CD4-positive, alpha-beta T cell treated with Interleukin-4 for 4 hours (primary cell): ENCODE results near the gene SELENOV.
"Not testable (repeated sequence)": the region's sequence is repeated elsewhere in the genome, so short reads cannot be mapped to it uniquely, and the experiment has no call there.

Experiments used
- DNase-seq: peaks from one replicate; pipeline ENCODE4 v3.0.0-alpha.2; 2020

The SELENOV gene

DNA sequence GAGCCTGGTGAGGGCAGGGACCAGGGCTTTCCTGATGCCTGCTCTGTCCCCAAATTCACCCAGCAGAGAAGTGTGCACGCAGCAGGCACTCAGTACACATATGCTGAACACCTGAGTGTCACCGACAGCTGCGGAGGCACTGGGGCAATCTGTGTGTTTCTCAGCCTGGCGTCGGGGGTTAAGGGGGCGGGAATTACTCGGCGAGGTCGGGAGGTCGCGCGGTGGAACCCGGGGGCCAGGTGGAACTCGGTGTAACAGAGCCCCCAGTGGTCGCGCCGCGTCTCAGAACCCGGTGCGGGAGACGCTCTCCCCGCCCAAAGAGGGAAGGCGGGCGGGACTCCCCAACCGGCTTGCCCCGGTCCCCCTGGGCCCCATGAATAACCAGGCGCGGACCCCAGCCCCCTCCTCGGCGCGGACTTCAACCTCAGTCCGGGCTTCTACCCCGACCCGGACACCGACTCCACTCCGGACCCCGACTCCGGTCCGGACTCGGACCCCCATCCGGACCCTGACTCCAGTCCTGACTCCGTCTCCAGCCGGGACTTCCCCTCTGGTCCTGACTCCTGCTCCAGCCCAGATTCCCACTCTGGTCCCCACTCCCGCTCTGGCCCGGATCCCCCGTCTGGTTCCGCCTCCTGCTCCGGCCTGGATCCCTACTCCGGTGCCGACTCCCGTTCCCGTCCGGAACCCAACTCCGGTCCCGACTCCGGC, at the start of gene SELENOV:
SELENOV (plus strand) TSS at position 300 of the 711 bp plus-strand sequence; CDS start at position 374, 74 bp downstream.
- DNase-seq, result no peak

GRCh38 chr19:39465956-39466747, 48.8 kb upstream of the SELENOV start:
- no peak for DNase-seq

DNA sequence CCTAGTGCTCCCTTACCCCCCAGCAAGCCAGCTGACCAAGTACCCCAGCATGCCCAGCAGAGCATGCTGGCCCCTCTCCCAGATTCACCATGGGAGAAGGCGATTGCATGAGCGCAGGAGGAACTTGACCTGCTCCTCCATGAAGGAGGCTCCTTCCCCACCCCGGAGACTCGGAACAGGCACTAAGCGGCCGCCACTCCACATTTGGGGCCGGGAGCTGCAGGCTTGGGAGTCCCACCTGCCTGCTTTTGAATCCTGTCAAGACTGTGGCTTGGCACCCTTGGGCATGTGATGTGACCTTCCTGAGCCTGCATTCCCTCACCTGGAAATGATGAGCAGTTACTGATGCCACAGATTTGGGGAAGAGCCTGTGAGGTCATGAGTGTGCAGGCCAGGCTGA, 47.0 kb upstream of the SELENOV start:
- DNase-seq, result no peak

GRCh38 chr19:39469036-39469435, 45.9 kb upstream of the SELENOV start:
- DNase-seq, result no peak

DNA sequence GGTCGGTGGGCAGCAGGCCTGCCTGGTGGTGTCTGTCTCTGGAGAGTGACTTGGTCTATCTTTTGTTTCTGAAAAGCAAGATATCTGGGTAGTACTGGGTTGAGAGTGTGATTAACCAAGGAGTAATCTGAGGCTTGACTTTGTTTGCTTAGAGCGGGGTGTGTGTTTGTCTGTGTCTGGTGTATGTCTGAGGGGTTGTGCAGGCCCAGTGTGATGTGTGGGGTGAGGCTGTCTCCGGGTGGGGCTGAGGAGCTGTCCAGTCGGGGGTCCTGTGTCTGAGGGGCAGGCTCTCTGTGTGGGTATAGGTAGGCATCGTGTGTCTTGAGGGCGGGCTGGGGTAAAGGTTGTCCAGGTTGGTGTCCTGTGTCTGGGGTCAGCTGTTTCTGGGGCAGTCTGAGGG, 45.4 kb upstream of the SELENOV start:
- no peak for DNase-seq

DNA sequence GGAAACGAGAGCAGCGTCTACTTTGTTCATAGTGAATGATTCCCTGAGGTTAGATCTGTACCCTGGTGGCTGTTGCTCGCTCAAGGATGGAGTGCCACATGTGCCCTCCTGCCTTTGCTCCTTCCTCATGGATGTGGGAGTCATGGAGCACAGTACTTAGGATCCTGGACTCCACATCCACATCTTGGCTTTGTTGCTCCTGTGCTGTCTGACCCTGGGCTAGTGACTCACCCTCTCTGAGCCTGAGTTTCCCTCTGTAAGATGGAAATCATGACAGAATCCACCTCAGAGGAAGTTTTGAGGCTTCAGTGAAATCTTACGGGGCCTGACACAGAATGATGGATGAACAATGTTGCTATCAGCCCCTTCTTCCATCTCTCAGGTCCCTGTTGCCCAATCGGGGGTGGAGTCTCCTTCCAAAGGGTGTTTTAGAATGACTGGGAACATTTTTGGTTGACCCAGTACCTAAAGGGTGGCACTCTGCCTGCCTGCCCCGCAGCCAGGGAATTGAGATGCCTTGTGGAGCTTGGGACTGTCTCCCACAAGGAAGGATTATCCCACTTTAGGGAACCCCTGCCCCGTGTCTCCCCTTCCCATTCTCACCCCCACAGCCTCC, 44.1 kb upstream of the SELENOV start:
- DNase-seq, result no peak

- DNase-seq, result no peak
Observed at GRCh38 chr19:39471756-39472536, 43.0 kb upstream of the SELENOV start.

GRCh38 chr19:39472746-39473442, 42.0 kb upstream of the SELENOV start:
- no peak for DNase-seq

GRCh38 chr19:39473443-39473960, 41.4 kb upstream of the SELENOV start:
- DNase-seq, result no peak

DNA sequence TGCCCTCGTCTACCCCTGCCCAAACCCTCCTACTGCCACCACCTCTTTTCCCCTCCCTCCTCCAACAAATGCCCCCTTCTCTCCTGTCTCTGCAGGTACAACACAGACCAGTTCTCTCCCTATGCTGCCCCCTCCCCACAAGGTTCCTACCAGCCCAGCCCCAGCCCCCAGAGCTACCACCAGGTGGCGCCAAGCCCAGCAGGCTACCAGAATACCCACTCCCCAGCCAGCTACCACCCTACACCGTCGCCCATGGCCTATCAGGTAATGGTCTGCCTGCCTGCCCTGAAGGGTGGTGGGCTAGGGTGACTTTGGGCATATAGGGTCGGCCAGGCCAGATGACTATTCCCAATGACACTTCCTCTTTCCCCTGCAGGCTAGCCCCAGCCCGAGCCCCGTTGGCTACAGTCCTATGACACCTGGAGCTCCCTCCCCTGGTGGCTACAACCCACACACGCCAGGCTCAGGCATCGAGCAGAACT, 40.8 kb upstream of the SELENOV start:
- DNase-seq, result peak; percentile 53

DNA sequence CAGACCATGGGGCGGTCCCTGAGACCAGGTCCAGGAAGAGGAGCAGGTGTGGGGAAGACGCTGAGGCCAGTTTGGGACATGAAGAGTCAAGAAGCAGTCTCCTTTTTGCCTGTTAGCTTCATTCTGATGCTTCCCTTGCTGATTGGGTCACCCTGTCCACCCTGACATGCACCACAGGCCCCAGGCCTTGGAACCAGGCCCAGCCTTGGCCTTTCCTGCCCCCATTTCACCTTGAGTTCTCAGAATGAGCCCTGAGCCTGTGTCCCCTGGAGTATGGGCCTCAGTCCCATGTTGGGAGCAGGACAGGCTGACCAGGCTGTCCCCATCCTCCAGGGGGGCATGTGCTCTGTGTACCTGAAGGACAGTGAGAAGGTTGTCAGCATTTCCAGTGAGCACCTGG, 39.2 kb upstream of the SELENOV start:
- no peak for DNase-seq

GRCh38 chr19:39479319-39479801, 35.6 kb upstream of the SELENOV start:
- not testable (repeated sequence) for DNase-seq

DNA sequence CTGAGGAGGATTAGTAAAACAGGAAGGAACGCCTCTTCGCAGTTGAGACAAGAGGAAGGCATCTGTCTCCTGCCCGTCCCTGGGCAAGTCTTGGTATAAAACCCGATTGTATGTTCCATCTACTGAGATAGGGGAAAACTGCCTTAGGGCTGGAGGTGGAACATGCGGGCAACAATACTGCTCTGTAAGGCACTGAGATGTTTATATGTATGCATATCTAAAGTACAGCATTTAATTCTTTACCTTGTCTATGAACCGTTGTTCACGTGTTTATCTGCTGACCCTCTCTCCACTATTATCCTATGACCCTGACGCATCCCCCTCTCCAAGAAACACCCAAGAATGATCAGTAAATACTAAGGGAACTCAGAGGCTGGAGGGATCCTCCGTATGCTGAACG, 35.0 kb upstream of the SELENOV start:
- no peak for DNase-seq

- DNase-seq, result peak; percentile 94
Observed at GRCh38 chr19:39480337-39481228, 34.4 kb upstream of the SELENOV start, which contains the start of gene TIMM50. Gene TIMM50 (plus strand): TSS chr19:39480838. CDS start chr19:39480854, 16 bp downstream.

GRCh38 chr19:39481229-39481545, 33.8 kb upstream of the SELENOV start:
- DNase-seq, result no peak

GRCh38 chr19:39481676-39482075, 33.3 kb upstream of the SELENOV start:
- DNase-seq, result no peak

DNA sequence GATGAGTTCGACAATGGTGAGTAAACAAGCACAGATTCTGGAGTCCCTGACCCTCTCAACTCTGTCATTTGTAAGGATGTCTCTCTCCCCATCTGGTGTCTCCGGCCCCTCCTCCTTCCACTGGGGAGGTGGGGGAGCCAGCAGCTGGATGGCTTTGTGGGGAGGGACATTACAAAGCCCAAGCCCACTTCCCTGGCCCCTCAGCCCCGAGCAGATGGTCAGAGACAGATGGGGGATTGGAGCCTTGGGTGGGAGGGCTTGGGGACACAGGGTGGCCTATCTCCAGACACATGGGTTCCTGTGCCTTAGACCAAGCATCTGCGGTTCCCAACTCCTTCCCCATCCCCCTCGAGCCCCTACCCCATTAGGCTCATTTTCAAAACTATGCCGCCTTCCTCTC, 31.8 kb upstream of the SELENOV start:
- DNase-seq, result no peak

DNA sequence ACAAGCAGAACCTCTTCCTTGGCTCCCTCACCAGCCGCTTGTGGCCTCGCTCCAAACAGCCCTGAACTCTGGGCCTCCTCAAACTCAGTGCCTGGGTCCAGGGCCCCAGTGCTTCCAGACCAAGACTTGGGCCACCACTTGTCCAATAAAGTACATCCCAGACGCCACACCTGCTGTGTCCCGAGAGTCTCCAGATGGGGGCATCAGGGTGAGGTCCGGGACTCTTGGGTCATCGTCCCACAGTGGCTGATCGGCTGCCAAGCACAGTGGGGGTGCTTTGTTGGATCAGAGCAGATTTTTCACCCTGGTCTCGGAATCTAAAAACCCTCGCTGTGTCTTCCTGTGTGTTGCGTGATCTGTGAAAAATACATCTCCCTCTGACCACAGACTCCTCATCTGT, 25.2 kb upstream of the SELENOV start:
- DNase-seq, result no peak

DNA sequence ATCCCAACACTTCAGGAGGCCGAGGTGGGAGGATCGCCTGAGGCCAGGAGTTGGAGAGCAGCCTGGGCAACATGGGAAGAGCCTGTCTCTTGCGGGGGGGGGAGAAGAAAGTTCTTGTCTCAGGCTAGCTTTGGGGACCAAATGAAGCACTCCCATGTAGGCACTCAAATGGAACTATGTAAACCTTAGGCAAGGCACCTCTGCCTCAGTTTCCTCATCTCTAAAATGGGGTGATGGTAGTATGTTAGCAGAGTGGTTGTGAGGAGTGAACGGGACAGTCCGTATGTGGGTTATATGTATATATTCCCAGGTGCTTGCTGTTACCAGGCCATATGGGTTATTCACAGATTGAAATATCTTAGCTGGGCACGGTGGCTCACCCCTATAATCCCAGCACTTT, 22.7 kb upstream of the SELENOV start:
- DNase-seq, result no peak

DNA sequence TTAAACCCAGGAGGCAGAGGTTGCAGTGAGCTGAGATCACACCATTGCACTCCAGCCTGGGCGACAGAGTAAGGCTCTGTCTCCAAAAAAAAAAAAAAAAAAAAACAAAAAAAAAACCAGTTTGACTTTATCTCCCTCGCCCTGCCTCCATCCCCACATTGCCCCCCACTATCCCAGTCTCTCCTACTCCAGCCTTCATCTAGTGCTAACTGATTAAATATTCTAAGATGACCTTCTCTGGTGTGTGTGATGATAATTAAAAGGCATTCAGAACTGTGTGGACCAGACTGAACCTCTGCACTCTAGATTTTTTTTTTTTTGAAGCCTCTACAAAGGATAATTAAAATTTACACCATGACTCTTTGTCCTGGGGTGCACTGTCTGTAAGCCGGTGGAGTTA, 22.2 kb upstream of the SELENOV start:
- DNase-seq, result no peak

DNA sequence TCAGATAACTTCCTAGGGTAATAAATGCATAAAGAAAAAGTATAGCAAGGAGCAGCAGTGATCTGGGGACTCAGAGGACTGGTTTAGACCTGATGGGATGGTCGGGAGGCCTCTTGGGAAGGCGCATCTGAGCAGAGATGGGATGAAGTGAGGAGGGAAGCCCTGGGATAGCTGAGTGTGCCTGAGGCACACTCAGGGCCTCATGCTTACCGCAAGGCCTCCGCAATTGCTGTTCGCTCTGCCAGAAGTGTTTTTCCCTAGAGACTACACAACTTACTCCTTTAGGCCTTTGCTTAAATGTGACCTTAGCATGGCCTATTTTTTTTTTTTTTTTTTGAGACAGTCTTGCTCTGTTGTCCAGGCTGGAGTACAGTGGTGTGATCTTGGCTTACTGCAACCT, 20.3 kb upstream of the SELENOV start:
- no peak for DNase-seq
